Myocyte (in vitro differentiated cells): ENCODE measurements around the gene BRSK2. TPM values are rescaled to one million over a fixed set of nuclear protein-coding genes. Genes with fewer than 3 reads are reported as not detected.
"Not testable (repeated sequence)": the region's sequence is repeated elsewhere in the genome, so short reads cannot be mapped to it uniquely, and the experiment has no call there.

ENCODE experiments used
- DNase-seq: peaks from one replicate; pipeline ENCODE4 v3.0.0-alpha.2; 2012; ENCODE audit warnings: low read depth
- total RNA-seq: library from RNA; depleted of rRNA; stranded (reverse); fragments of >200 nt; gene quantifications from 2 replicates; pipeline ENCODE4 v1.2.3, GENCODE V29; 2014

The BRSK2 gene
- total RNA-seq, 1 donor from 2014 or later, result 0.70 TPM

DNA sequence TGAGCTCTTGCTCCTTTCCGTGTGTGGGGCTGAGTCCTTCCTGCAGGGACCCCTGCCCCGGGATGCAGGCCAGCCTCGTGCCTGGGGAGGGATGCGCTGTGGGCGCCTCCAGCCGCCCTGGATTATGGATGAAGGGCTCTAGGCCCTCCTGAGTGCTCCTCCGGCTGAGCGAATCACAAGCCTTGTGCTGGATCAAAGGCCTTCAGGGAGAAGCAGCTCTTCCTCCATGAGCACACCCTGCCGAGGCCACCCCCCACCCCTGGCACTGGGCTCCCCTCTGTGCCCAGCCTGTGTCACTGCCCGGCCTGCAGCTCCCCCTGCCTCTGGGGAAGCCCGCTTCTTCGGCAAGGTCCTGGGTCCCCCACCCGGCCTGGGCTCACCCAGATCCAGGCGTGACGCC, 43.8 kb downstream of the BRSK2 start:
- no peak for DNase-seq

DNA sequence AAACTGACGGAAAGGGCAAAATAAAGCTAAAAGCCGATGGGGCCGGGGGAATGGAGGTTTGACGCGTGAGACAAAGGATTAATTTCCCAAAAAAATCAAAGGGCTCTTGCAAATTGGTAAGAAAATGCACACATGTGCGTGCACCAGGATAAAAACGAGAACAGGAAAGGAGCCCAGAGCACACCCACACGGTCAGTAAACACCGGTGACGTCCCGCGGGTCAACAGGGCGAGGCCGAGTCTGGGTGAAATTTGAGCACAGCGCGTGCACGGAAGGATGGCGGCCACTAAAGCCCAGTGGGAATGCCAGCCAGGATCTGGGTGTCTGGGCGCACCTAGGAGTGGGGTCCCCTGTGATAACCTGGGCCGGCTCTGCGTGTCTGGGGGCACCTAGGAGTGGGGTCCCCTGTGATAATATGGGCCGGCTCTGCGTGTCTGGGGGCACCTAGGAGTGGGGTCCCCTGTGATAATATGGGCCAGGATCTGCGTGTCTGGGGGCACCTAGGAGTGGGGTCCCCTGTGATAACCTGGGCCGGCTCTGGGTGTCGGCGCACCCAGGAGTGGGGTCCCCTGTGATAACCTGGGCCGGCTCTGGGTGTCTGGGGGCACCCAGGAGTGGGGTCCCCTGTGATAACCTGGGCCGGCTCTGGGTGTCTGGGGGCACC, 44.4 kb downstream of the BRSK2 start:
- no peak for DNase-seq

DNA sequence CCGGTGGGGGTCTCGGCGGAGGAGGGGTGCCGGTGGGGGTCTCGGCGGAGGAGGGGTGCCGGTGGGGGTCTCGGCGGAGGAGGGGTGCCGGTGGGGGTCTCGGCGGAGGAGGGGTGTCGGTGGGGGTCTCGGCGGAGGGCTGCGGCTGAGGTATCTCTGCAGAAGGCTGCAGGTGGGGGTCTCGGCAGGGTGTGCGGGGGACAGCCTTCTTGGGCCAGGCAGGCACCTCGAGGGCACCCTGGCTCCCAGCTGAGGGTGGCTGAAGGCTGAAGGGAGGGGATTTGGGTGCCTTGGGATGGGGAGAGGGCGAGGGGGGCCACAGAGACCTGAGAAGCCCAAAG, 45.7 kb downstream of the BRSK2 start:
- not testable (repeated sequence) for DNase-seq

DNA sequence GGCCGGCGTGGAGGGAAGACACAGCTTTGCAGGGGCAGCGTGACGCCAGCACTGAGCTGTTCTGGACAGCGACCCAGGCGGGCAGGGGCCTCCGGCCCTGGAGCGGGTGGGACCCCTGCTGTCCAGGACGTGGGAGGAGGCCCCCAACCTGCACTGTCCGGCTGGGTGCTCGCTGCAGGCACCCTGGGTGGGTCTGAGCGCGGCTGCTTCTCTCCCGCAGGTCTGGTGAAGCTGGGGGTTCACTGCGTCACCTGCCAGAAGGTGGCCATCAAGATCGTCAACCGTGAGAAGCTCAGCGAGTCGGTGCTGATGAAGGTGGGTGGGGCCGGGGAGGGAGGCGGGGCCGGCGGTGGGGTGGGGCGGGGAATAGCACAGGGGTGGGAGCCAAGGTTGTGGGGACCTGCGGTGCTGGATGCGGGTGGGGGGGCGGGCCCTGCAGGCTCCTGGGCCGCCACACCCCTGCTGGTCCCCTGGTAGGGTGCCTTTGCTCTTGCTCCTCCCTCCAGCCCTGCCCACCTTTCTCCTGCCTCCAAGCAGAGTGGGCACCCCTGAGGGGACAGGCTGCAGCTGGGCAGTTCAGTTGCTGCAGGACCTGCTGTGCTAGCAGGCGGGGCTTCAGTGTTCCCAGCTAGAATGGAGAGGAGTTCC, 46.2 kb downstream of the BRSK2 start:
- no peak for DNase-seq

DNA sequence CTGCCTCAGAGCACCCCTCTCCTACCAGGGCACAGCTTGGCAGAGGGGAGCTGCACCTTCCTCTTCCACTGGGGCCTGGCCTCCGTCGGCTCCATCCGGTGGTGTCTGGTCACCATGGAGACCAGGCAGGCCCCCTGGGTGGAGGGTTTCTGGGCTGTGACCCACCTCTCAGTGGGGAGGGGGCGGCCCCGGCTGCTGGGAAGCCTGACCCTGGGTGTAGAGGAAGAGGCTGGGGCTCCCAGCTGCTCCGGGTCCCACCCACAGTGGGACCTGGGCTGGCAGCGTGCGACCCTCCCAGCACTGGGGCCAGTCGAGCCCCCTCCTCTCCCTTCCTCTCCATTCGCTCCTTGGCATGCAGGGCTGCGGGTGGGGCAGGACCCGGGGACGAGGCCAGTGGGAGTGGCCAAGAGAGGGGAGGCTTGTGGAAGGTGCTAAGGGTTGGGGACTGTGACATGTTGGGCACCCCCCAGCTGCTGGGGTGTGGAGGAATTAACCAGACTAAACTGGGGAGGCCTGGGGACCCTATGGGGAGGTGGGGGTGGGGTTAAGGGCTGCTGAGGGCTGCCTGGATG, 46.8 kb downstream of the BRSK2 start:
- no peak for DNase-seq

DNA sequence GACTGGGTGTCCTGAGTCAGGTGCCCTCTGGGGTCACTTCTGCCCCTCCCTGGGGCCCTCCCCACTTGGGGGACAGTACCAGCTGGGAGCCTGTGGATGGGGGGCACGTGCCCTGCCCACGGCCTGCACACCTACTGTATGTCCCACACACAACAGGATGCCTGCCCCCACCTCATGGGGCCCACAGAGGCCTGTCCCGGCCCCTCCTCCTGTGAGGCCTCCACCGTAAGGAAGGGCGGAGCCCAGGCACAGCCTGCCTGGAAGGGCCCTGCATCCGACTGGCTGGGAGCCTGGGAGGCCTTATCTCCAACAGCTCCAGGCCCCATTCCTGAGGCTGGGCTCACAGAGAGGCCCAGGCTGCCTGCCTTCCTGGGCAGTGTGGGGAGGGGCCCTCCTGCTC, 47.8 kb downstream of the BRSK2 start:
- DNase-seq, result no peak

DNA sequence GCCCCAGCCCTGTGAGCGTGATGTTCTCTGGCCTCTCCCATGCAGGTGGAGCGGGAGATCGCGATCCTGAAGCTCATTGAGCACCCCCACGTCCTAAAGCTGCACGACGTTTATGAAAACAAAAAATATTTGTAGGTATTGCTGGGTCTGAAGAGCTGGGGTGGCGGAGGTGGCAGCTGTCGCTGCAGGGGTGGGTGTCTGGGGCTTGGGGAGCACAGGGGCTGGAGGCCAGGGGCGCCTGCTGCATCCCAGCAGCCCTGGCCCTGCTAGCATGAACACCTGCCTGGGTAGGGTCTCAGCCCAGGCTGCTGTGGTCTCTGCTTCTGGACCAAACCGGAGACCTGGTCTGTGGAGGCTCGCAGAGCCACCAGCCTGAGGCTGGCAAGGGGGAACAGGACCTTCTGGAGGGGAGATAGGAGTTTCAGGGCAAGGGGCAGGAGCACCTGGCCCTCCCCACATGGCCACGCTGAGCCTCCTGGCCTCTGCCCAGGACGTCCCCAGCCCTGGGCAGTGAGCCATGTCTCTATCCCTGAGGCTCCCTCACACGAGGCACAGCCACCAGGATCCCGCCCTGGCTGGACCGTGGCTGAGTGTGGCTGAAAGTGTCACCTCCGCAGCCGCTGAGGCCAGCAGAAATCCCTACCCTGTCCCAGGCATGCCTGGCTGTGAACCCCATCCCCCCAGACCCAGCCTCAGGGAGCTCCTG, 48.7 kb downstream of the BRSK2 start:
- no peak for DNase-seq

DNA sequence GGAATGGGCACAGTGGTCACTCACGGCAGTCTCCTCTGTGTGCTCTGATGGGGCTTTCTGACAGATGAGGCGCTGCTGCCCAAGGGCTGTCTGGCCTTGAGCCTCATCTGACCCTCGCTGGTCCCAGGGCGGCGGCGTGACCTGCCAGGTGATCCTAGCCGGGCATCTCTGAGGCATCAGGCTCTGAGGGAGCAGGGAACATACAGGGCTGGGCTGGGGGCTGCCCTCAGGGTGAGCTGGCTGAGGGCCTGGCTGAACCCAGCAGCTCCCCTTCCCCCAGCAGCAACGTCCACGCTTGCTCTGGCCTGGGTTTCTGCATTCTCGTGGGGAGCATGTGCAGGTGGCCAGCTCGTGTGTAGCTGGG, 49.2 kb downstream of the BRSK2 start:
- DNase-seq, result no peak

DNA sequence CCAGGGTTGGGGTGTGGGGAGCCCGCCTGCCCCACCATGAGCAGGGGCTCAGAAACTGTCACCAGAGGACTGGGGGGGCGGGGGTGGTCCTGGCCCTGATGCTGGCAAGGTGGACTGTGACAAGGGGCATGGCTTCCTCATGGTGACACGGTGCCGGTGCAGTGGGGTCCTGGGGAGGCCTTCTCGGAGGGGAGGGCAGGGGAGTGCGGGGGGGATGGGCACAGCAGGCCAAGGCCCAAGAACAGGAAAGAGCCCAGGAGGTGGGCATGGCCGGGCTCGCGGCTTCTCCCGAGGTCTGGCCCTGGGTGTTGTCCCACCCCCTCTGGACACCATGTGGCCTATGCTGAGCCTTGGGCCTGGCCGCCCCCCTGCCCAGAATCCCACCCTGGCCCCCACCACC, 49.6 kb downstream of the BRSK2 start:
- no peak for DNase-seq

DNA sequence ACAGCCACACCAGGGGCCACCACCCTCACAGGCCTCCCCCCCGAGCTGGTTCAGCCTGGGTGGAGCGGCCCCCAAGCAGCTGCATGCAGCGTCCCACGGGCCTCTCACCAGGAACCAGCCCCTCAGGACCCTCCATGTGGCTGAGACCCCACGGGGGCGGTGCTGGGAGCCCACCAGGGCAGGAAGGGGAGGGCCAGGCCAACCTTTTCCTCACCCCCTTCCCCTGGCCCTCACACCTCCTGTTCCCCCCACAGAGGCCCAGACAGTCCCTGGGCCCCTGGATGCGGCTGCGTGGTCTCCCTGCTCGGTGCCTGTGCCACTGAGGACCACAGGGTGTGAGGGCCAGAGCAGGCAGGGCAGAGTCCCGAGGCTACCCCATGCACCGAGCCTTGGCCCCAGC, 50.3 kb downstream of the BRSK2 start:
- no peak for DNase-seq

DNA sequence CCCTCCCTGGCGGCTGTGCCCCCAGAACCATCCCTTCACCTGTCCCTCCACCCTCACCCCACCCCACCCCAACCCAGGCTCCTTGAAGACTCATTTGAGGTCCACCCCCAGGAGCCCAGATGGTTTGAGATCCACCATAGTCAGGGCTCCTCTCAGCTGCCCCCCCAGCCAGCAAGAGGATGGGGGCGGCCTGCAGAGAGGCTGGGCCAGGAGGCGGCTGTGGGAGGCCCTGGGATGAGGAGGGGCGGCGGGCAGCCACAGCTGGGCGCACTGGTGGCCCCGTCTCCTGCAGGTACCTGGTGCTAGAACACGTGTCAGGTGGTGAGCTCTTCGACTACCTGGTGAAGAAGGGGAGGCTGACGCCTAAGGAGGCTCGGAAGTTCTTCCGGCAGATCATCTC, 50.8 kb downstream of the BRSK2 start:
- no peak for DNase-seq

DNA sequence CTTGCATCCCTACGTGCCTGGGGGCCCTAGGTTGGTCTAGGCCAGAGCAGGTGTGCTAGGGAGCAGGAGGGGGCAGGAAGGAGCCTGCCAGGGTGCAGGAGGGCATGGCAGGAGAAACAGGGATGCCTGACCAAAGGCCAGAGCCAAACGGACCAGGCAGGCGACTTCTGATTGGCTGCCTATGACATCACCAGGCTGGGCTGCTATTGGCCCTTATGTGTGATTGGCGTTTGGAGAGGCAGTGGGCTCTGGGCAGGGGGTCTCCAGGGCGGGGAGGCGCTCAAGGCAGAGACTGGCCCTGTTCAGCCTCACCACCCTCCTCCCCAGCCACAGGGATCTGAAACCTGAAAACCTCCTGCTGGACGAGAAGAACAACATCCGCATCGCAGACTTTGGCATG, 52.4 kb downstream of the BRSK2 start:
- DNase-seq, result no peak

DNA sequence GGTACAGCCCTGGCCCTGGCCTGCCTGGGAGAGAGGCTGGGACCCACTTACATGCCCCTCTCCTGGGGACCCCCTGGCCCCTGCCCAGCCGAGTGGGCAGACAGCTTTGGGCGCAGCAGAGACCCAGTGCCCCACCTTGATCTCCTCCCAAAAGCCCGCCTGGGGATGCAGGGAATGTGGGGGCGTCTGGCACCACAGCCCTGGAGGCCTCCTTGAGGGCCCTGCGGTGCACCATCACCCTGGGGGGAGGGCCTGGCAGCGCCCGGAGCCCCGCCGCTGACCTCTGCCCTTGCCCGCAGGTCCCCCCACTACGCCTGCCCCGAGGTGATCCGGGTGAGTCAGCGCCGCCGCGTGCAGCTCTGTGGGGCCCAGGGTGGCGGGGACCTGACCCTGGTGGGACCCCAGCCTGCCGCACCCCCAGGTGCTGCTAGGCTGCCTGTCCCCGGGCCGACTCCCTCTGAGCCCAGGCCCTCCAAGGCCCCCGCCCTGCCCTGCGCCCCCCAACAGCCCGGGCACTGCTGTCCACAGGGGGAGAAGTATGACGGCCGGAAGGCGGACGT, 53.2 kb downstream of the BRSK2 start:
- no peak for DNase-seq

DNA sequence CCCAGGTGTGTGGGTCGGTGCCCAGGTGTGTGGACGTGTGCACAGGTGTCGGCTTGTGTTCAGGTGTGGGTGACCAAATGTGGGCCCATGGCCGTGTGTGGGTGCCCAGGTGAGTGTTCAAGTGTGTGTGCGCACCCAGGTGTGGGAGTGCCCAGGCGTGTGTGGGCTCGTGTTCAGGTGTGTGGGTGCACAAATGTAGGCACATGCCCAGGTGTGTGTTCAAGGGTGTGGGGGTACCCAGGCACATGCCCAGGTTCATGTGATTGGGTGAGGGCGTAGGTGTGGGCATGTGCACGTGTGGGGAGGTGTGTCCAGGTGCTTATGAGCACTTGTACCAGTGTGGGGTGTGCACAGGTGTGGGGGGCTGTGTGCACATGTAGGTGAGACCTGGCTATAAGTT, 54.0 kb downstream of the BRSK2 start:
- DNase-seq, result no peak

DNA sequence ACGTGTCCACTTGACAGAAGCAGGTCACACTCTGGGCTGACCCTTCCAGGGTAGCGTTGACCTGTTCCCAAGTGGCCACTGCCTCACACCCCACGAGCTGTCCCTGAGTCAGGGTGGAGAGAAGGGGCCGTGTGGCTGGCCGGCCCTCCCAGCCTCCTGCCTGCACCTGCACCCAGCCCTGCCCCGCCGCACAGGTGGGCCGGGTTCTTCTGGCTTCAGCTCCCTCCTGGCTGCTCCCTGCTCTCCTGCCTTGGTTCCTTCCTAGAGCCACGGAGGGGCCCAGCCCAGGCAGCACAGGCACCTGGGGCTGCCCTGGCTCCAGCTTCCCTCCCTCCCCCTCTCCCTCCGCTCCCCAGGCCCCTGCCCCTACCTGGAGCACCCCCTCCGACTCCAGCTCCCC, 54.6 kb downstream of the BRSK2 start:
- no peak for DNase-seq

DNA sequence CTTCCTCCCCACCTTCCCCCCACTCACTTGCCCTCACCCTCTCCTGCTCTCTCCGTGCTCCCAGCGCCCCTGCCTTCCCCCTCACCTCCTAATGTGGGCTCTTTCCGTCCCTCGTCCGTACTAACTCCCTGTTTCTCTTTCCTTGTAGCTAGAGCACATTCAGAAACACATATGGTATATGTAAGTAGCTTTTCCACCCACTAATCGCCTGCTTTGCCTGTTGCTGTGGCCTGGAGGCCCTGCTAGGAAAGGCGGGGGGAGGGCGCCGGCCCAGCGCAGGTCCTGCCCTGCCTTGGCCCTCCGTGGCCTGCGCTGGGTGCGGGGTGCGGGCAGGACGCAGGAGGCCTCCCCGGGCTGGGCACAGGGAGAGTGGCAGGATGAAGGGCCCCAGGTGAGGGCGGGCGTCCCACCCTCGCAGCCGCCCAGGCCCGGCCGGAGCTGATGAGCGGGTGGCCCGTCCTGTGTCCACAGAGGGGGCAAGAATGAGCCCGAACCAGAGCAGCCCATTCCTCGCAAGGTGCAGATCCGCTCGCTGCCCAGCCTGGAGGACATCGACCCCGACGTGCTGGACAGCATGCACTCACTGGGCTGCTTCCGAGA, 55.2 kb downstream of the BRSK2 start:
- DNase-seq, result no peak

DNA sequence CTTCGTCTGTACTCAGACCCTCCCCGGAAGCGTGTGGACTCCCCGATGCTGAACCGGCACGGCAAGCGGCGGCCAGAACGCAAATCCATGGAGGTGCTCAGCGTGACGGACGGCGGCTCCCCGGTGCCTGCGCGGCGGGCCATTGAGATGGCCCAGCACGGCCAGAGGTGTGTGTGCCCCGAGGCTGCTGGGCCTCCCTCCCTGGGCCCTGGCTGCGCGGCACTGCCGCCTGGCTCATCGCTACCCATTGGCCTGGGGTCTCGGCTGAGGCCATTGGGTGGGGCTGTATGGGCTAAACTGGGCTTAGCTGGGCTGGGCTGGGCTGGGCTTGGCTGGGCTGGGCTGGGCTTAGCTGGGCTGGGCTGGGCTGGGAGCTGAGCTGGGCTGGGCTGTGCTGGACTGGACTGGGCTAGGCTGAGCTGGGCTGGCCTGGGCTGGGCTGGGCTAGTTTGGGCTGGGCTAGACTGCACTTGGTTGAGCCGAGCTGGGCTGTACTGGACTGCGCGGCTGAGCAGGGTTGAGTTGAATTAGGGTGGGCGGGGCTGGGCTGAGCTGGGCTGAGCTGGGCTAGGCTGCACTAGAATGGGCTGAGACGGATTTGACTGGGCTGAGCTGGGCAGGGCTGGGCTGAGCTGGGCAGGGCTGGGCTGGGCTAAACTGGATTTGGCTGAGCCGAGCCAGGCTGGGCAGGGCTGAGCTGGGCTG, 56.2 kb downstream of the BRSK2 start:
- DNase-seq, result no peak

DNA sequence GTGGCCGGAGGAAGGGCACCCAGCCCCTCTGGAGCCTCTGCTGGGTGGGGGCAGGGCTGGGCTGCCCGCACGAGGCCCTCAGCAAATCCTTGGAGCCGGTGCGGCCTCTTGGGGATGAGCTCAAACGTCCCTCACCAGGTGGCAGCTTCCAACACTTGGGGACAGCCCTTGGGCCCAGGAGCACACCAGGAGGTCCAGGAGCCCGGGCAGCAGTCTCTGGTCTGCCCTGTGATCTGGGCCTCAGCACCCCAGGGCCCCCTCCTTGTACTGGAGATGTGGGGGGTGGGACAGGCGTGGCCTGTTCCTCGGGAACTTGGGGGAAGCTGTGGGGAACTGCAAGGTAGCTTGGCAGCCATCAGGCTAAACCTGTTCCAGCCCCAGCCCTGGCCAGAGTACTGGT, 56.9 kb downstream of the BRSK2 start:
- DNase-seq, result no peak

DNA sequence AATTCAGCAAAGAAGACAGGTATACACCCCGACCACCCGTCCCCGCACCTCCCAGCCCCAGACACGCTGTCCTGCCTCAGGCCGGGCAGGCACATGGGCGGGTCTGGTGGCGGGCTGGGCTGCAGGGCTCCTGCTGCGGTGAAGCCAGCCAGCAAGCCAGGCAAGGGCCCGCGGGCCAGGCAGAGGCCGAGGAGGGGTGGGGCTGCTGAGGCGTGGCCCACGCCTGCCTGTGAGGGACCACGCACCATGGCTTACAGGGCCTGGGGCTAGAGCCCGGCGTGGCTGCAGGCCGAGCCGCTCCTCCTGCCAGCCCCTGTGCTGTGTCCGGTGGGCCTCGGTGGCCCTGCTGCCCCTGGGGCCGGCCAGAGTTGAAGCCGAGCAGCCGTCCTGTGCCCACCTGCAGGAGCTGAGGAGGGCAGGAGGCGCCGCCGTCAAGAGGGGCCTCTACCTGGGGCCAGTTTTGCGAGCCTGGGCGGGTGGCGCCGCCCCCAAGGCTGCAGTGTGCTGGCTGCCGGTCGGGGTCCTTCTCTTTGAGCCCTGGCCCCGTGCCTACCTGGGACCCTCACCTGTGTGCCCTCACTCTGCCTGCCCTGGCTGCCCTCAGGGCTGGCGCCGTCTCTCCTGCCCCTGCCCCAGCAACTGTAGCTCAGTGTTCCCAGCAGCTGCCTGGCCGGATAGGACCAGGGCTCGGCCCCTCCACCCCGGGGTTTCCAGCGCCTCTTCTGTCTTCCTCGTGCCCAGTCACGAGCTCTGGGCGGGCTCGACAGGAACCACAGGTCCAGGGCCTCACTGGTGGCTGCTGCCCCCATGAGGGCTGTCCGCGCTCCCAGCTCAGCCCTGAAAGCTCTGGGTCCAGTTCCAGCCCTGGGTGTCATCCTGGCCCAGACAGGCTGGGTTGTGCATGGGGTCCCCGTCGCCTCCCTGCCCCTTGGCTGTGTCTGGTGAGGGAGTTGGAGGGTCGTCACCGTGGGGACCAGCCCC, 58.4 kb downstream of the BRSK2 start:
- no peak for DNase-seq

DNA sequence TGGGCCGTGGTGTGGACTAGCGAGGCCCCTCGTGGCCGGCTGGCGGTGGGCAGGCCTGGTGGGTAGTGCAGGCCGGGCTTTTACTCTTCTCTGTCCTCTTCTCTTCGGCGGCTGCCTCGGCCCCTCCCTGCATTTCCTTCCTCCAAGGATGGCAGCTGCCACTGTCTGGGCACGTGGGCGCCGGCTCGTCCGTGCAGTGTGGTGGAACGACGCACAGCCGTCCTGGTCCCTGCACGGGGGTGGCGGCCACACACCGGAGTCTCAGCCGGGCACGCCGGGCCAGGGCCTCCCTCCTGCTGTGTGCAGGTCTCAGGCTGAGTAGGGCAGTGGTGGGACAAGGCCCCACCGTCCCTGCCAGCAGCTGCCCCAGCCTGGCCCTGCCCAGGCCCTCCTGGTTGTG, 59.1 kb downstream of the BRSK2 start:
- DNase-seq, result no peak
